Skin of body (tissue), 2 donors: ENCODE measurements around the gene UBAC1. TPM values are rescaled to one million over a fixed set of nuclear protein-coding genes. Genes with fewer than 3 reads are reported as not detected.
"Not testable (repeated sequence)": the region's sequence is repeated elsewhere in the genome, so short reads cannot be mapped to it uniquely, and the experiment has no call there.

Experiments
- DNase-seq: peaks from one replicate; lab custom pipeline; 2025; lab: John Stamatoyannopoulos, UW
- total RNA-seq: library from RNA; depleted of rRNA; stranded (reverse); fragments of >200 nt; gene quantifications from one replicate; pipeline ENCODE4 v1.2.3, GENCODE V29; 2014

UBAC1 gene
- total RNA-seq, 1 donor from 2014 or later: 27.2 TPM

- not testable (repeated sequence) for DNase-seq
Measured at GRCh38 chr9:135943604-135944003, 17.6 kb downstream of the UBAC1 start.

- no peak for DNase-seq
Measured at GRCh38 chr9:135941288-135941995, 19.7 kb downstream of the UBAC1 start.

GRCh38 chr9:135939351-135940265 is 21.6 kb downstream of the UBAC1 start:
- no peak for DNase-seq

- no peak for DNase-seq
Measured at GRCh38 chr9:135937521-135938489, 23.4 kb downstream of the UBAC1 start.

- no peak for DNase-seq
Measured at GRCh38 chr9:135933114-135933513, 28.1 kb downstream of the UBAC1 start.

- no peak for DNase-seq
Measured at GRCh38 chr9:135932656-135933055, 28.5 kb downstream of the UBAC1 start.

- DNase-seq: no peak
Measured at GRCh38 chr9:135931349-135931820, 29.8 kb downstream of the UBAC1 start.

- DNase-seq: no peak
Measured at GRCh38 chr9:135930446-135931345, 30.5 kb downstream of the UBAC1 start.

- no peak for DNase-seq
Measured at GRCh38 chr9:135929656-135930445, 31.3 kb downstream of the UBAC1 start.

- DNase-seq: no peak
Measured at GRCh38 chr9:135928731-135929655, 32.2 kb downstream of the UBAC1 start.

- DNase-seq: no peak
Measured at GRCh38 chr9:135928074-135928730, 33.0 kb downstream of the UBAC1 start.

- no peak for DNase-seq
Measured at GRCh38 chr9:135927195-135928013, 33.8 kb downstream of the UBAC1 start.

GRCh38 chr9:135926402-135927194 is 34.6 kb downstream of the UBAC1 start:
- DNase-seq: no peak

- DNase-seq: no peak
Measured at GRCh38 chr9:135925496-135926133, 35.6 kb downstream of the UBAC1 start.

- no peak for DNase-seq
Measured at GRCh38 chr9:135924628-135925338, 36.4 kb downstream of the UBAC1 start.
